K562 (cell line): Measurements from ENCODE around the gene ORAI2. TPM values are rescaled to one million over a fixed set of nuclear protein-coding genes. Genes with fewer than 3 reads are reported as not detected.

Experiments
- ASH1L ChIP-seq: fragments of 450-650 bp; IDR thresholded peaks from 2 replicates; pipeline ENCODE4 v1.6.1; 2018; ENCODE audit warnings: borderline replicate concordance, mild to moderate bottlenecking, low read depth; ENCODE audit not compliant: partially characterized antibody
- EHMT2 ChIP-seq: fragments of 450-650 bp; IDR thresholded peaks from 2 replicates; pipeline ENCODE4 v1.6.1; 2018; ENCODE audit warnings: antibody characterized with exemption
- EP300 ChIP-seq: IDR thresholded peaks from 2 replicates; pipeline ENCODE4 v1.6.1; 2012; ENCODE audit warnings: low read length, improper control_type of control experiment
- HMGN3 ChIP-seq: IDR thresholded peaks from 2 replicates; pipeline ENCODE4 v1.6.1; 2011; ENCODE audit warnings: borderline replicate concordance, low read depth, mild to moderate bottlenecking, mixed read lengths, low read length; ENCODE audit not compliant: insufficient read length; ENCODE audit errors: extremely low read depth
- MEF2A ChIP-seq: IDR thresholded peaks from 2 replicates; pipeline ENCODE4 v1.6.1; 2011; ENCODE audit warnings: low read depth, mild to moderate bottlenecking, low read length, moderate library complexity; ENCODE audit not compliant: control insufficient read depth
- MYC ChIP-seq, 2 experiments: fragments of 250-450 bp in 1 of 2; sonication (Bioruptor Pico) in 1 of 2; IDR thresholded peaks; 2 replicates each; pipeline versions ENCODE4 v1.5.1 to v1.6.1; 2012 to 2021; ENCODE audit warnings: low read depth in 2 of 2, borderline replicate concordance in 1 of 2, improper control_type of control experiment in 1 of 2, low read length in 1 of 2, mild to moderate bottlenecking in 1 of 2, moderate library complexity in 1 of 2
- PCBP2 ChIP-seq: fragments of 200-400 bp; formaldehyde crosslinking; IDR thresholded peaks from 2 replicates; pipeline ENCODE4 v1.6.1; 2018; ENCODE audit warnings: low read length, low read depth, mild to moderate bottlenecking, moderate library complexity; ENCODE audit not compliant: poor library complexity, severe bottlenecking
- POU5F1 ChIP-seq: fragments of 150-350 bp; IDR thresholded peaks from 2 replicates; pipeline ENCODE4 v1.6.1; 2014; ENCODE audit warnings: borderline replicate concordance, low read length, low read depth, mild to moderate bottlenecking; ENCODE audit not compliant: partially characterized antibody
- SNRNP70 ChIP-seq: fragments of 200-400 bp; formaldehyde crosslinking; optimal IDR thresholded peaks from 2 replicates; pipeline ENCODE3; 2017; ENCODE audit warnings: low read depth, low read length
- ZFP1 ChIP-seq: fragments of 450-650 bp; formaldehyde crosslinking; IDR thresholded peaks from 2 replicates; pipeline ENCODE4 v1.4.0; 2020; ENCODE audit warnings: mild to moderate bottlenecking, mixed read lengths
- ZNF175 ChIP-seq: fragments of 200-800 bp; sonication (Bioruptor generic); IDR thresholded peaks from 2 replicates; pipeline ENCODE4 v1.6.1; 2016; ENCODE audit warnings: low read depth, mild to moderate bottlenecking, missing genetic modification characterization, missing compliant biosample characterization
- ZNF644 ChIP-seq: fragments of 200-800 bp; sonication (Bioruptor generic); IDR thresholded peaks from 2 replicates; pipeline ENCODE4 v1.6.1; 2016; ENCODE audit warnings: low read depth, missing genetic modification characterization, missing compliant biosample characterization
- ZNF780A ChIP-seq: fragments of 250-450 bp; sonication (Bioruptor Pico); IDR thresholded peaks from 2 replicates; pipeline ENCODE4 v1.5.0; 2021; ENCODE audit warnings: mild to moderate bottlenecking
- polyA plus RNA-seq, 8 experiments: library from polyadenylated mRNA; depleted of rRNA in 4 of 8; stranded (reverse) in 5 of 8; unstranded in 3 of 8; fragments of >200 nt; fragmentation: Nextera tagmentation in 2 of 8; fragmentation: Illumina TruSeq in 1 of 8; extraction: Ambion mirVana in 2 of 8; extraction: Trizol in 1 of 8; gene quantifications; 2 replicates each; pipeline versions ENCODE4 v1.2.1 to v1.2.3, GENCODE V29; 2011 to 2014; ENCODE audit warnings: inconsistent platforms in 1 of 8, missing spikeins in 1 of 8
- total RNA-seq, 7 experiments: library from RNA; depleted of rRNA in 6 of 7; stranded (reverse); fragments of >200 nt in 6 of 7; fragmentation: Illumina TruSeq in 2 of 7; extraction: Trizol in 2 of 7; gene quantifications; 2 replicates each; pipeline versions ENCODE4 v1.2.1 to v1.2.3, GENCODE V29; 2011 to 2021; ENCODE audit warnings: low replicate concordance in 1 of 7
- TF ChIP-seq, protein P1 (sequence below): sonication (generic); formaldehyde crosslinking; IDR thresholded peaks from 2 replicates; pipeline ENCODE4 v1.8.1; 2023; ENCODE audit warnings: missing genetic modification reagents, mild to moderate bottlenecking, borderline replicate concordance
- TF ChIP-seq, protein P2 (sequence below): sonication (generic); formaldehyde crosslinking; IDR thresholded peaks from 2 replicates; pipeline ENCODE4 v1.8.0; 2023; ENCODE audit warnings: missing genetic modification reagents, mild to moderate bottlenecking, borderline replicate concordance

ORAI2 gene
- total and polyA plus RNA-seq, 9 of the 15 experiments (the other 6 are each of a cell fraction or from before 2014, with no cell fraction given) = 1.1 to 27.7 (median 9.2) TPM

DNA sequence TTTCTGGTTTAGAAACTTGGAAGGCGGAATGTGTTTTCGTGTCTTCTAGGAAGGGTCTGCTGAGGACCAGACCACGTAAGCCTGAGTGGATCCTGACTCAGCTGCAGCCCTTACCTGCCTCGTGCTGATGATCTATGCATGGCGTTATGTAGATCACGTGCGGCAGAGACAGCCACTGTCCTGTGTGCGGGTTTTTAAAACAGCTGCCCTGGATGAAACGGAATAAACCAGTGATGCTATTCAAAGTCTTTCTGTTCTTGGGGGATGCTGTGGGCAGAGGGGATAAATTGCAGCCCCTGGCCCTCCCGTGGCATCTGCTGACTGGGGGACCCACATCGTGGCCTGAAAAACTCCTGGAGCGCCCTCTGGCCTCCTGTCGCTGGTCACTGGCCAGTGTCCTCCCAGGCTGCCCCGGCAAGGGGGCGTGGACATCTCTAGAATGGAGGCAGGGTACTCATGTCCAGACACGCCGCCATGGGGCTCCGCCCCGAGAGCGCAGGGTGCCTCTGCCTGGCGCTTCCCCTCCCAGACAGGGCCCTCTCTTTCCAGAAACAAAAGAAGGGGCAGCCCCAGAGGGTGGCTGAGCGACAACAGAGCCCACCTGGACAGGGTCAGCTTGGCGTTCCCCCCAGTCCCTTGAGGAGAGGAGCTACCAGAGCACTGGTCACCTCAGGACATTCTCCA is 18.1 kb downstream of the ORAI2 start (continued):
- TF ChIP-seq HMGN3 (peak; percentile 78), EHMT2 (no peak), ZFP1 (CRISPR knock-in tag) (no peak), POU5F1 (no peak), ZNF644 (tag) (no peak), PCBP2 (no peak), ZNF780A (CRISPR knock-in tag) (no peak), MYC (IDR thresholded peaks at IDR 0.05; ENCODE audit: low read depth, low read length) (peak; percentile 53; the same call in 1 of the 2 replicates), MYC (CRISPR knock-in tag; IDR thresholded peaks at IDR 0.05; ENCODE audit: borderline replicate concordance, low read depth) (no peak), ASH1L (no peak), MEF2A (no peak), ZNF175 (no peak), SNRNP70 (no peak), EP300 (no peak)
- TF ChIP-seq, protein P1, sequence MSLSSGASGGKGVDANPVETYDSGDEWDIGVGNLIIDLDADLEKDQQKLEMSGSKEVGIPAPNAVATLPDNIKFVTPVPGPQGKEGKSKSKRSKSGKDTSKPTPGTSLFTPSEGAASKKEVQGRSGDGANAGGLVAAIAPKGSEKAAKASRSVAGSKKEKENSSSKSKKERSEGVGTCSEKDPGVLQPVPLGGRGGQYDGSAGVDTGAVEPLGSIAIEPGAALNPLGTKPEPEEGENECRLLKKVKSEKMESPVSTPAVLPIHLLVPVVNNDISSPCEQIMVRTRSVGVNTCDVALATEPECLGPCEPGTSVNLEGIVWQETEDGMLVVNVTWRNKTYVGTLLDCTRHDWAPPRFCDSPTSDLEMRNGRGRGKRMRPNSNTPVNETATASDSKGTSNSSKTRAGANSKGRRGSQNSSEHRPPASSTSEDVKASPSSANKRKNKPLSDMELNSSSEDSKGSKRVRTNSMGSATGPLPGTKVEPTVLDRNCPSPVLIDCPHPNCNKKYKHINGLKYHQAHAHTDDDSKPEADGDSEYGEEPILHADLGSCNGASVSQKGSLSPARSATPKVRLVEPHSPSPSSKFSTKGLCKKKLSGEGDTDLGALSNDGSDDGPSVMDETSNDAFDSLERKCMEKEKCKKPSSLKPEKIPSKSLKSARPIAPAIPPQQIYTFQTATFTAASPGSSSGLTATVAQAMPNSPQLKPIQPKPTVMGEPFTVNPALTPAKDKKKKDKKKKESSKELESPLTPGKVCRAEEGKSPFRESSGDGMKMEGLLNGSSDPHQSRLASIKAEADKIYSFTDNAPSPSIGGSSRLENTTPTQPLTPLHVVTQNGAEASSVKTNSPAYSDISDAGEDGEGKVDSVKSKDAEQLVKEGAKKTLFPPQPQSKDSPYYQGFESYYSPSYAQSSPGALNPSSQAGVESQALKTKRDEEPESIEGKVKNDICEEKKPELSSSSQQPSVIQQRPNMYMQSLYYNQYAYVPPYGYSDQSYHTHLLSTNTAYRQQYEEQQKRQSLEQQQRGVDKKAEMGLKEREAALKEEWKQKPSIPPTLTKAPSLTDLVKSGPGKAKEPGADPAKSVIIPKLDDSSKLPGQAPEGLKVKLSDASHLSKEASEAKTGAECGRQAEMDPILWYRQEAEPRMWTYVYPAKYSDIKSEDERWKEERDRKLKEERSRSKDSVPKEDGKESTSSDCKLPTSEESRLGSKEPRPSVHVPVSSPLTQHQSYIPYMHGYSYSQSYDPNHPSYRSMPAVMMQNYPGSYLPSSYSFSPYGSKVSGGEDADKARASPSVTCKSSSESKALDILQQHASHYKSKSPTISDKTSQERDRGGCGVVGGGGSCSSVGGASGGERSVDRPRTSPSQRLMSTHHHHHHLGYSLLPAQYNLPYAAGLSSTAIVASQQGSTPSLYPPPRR (CRISPR knock-in tag) = no peak
- TF ChIP-seq, protein P2, sequence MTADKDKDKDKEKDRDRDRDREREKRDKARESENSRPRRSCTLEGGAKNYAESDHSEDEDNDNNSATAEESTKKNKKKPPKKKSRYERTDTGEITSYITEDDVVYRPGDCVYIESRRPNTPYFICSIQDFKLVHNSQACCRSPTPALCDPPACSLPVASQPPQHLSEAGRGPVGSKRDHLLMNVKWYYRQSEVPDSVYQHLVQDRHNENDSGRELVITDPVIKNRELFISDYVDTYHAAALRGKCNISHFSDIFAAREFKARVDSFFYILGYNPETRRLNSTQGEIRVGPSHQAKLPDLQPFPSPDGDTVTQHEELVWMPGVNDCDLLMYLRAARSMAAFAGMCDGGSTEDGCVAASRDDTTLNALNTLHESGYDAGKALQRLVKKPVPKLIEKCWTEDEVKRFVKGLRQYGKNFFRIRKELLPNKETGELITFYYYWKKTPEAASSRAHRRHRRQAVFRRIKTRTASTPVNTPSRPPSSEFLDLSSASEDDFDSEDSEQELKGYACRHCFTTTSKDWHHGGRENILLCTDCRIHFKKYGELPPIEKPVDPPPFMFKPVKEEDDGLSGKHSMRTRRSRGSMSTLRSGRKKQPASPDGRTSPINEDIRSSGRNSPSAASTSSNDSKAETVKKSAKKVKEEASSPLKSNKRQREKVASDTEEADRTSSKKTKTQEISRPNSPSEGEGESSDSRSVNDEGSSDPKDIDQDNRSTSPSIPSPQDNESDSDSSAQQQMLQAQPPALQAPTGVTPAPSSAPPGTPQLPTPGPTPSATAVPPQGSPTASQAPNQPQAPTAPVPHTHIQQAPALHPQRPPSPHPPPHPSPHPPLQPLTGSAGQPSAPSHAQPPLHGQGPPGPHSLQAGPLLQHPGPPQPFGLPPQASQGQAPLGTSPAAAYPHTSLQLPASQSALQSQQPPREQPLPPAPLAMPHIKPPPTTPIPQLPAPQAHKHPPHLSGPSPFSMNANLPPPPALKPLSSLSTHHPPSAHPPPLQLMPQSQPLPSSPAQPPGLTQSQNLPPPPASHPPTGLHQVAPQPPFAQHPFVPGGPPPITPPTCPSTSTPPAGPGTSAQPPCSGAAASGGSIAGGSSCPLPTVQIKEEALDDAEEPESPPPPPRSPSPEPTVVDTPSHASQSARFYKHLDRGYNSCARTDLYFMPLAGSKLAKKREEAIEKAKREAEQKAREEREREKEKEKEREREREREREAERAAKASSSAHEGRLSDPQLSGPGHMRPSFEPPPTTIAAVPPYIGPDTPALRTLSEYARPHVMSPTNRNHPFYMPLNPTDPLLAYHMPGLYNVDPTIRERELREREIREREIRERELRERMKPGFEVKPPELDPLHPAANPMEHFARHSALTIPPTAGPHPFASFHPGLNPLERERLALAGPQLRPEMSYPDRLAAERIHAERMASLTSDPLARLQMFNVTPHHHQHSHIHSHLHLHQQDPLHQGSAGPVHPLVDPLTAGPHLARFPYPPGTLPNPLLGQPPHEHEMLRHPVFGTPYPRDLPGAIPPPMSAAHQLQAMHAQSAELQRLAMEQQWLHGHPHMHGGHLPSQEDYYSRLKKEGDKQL = no peak
